HG02623 (cell line): Measurements from ENCODE around the gene EID2B.

Source experiments
- ATAC-seq: cut with Tn5 transposase; IDR thresholded peaks from one replicate; pipeline ENCODE4 v1.9.1; 2021; ENCODE audit warnings: moderate library complexity; ENCODE audit not compliant: unreplicated experiment

Gene EID2B

DNA sequence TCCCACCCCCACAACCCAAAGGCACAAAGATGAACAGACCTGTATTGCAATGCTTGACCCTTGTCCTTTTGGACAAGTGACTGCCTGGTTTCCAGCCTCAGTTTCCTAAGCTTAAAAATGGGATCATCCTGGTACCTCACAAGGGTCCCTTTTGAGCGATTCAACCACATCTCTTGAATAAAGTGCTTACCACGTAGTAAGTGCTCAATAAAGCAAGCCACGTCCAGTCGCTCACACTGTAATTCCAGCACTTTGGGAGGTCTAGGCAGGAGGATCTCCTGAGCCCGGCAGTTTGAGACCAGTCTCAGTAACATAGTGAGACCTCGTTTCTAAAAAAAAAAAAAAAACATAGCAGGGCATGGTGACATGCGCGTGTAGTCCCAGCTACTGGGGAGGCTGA, 32.7 kb downstream of the EID2B start:
- no peak for ATAC-seq

DNA sequence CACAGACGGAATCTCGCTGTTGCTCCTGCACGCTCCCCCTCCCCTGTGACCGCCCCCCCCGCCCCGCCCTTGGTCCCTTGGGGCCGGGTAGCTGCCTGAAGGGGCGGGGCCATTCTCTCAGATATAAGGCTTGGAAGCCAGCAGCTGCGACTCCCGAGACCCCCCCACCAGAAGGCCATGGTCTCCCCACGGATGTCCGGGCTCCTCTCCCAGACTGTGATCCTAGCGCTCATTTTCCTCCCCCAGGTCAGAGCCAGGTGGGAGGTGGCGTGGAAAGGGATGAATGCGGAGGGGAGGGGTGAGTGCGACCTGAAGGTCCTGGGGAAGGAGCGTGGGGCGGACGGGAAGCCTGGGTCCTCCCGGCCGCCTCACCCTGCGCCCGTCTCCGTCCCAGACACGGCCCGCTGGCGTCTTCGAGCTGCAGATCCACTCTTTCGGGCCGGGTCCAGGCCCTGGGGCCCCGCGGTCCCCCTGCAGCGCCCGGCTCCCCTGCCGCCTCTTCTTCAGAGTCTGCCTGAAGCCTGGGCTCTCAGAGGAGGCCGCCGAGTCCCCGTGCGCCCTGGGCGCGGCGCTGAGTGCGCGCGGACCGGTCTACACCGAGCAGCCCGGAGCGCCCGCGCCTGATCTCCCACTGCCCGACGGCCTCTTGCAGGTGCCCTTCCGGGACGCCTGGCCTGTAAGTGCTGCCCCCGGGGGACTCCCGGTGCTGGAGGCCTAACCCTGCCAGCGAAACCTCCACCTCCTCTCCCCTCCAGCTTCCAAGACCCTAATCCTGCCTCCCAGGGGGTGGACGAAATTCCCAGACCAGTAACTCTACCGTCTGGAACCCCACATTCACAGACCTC, 33.6 kb downstream of the EID2B start, which contains the start of gene DLL3:
DLL3 (plus strand) TSS at position 150 of the 845 bp plus-strand sequence; CDS start at position 178, 28 bp downstream.
- ATAC-seq, result no peak

DNA sequence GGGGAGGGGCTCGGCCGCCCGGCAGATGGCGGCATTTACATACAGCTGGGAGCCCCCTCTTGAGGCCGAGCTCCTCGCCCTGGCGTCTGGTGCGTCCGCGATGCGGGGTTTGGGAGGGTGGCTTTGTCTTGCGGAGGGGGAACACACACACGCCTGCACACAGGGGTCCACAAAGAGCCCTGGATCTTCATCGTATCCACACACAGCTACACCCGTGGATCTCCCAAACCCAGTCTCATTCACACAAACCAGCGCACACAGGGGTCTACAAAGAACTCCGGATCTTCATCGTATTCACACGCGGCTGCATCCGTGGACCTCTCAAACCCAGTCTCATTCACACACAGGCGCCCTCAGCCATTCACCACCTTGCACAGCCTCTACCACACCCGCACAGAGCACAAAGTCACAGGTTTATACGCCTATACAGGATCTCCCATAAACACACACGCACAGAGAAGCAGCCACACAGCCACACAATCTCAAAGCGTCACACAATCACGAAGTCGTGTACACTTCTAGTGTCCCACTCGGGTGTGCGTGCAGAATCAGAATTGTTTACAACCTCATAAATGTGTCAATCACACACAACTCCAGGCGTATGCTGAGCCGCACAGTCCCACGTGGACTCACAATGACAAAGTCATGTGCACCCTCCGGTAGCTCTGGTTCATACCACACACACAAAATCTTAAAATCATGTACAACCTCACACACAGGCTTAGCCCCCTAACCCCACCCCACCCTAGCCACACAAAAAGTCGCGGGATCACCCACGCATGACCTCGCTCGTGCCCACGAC, 34.5 kb downstream of the EID2B start:
- no peak for ATAC-seq

DNA sequence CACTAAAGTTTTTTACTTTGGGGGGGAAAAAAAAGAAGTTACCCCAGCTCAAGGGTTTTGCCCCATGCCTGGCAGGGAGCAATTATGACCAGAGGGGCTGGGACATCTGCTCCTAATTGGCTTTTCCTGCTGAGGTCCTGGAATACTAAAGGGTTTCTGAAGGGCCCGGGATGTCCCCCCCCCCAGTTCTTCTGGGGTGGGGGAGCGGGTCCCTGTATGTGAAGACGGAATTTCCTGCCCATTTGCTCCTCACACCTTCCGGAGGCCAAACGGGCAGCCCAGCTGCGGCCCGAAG, 35.0 kb downstream of the EID2B start:
- no peak for ATAC-seq

DNA sequence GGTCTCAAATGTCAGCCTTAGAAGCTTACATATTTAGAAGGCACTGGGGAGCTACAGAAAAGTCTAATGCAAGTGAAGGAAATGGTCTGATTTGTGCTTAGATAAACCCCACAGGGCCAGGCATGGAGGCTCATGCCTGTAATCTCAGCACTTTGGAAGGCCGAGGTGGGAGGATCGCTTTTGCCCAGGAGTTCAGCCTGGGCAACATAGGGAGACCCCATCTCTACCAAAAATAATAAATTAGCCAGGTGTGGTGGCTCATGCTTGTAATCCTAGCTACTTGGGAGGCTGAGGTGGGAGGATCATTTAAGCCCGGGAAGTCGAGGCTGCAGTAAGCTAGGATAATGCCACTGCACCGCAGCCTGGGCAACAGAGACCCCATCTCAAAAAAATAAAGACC, 36.6 kb downstream of the EID2B start:
- ATAC-seq, result no peak

DNA sequence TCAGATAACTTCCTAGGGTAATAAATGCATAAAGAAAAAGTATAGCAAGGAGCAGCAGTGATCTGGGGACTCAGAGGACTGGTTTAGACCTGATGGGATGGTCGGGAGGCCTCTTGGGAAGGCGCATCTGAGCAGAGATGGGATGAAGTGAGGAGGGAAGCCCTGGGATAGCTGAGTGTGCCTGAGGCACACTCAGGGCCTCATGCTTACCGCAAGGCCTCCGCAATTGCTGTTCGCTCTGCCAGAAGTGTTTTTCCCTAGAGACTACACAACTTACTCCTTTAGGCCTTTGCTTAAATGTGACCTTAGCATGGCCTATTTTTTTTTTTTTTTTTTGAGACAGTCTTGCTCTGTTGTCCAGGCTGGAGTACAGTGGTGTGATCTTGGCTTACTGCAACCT, 38.0 kb downstream of the EID2B start:
- no peak for ATAC-seq

DNA sequence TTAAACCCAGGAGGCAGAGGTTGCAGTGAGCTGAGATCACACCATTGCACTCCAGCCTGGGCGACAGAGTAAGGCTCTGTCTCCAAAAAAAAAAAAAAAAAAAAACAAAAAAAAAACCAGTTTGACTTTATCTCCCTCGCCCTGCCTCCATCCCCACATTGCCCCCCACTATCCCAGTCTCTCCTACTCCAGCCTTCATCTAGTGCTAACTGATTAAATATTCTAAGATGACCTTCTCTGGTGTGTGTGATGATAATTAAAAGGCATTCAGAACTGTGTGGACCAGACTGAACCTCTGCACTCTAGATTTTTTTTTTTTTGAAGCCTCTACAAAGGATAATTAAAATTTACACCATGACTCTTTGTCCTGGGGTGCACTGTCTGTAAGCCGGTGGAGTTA, 39.9 kb downstream of the EID2B start:
- ATAC-seq, result no peak

DNA sequence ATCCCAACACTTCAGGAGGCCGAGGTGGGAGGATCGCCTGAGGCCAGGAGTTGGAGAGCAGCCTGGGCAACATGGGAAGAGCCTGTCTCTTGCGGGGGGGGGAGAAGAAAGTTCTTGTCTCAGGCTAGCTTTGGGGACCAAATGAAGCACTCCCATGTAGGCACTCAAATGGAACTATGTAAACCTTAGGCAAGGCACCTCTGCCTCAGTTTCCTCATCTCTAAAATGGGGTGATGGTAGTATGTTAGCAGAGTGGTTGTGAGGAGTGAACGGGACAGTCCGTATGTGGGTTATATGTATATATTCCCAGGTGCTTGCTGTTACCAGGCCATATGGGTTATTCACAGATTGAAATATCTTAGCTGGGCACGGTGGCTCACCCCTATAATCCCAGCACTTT, 40.4 kb downstream of the EID2B start:
- no peak for ATAC-seq

DNA sequence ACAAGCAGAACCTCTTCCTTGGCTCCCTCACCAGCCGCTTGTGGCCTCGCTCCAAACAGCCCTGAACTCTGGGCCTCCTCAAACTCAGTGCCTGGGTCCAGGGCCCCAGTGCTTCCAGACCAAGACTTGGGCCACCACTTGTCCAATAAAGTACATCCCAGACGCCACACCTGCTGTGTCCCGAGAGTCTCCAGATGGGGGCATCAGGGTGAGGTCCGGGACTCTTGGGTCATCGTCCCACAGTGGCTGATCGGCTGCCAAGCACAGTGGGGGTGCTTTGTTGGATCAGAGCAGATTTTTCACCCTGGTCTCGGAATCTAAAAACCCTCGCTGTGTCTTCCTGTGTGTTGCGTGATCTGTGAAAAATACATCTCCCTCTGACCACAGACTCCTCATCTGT, 42.9 kb downstream of the EID2B start:
- no peak for ATAC-seq

DNA sequence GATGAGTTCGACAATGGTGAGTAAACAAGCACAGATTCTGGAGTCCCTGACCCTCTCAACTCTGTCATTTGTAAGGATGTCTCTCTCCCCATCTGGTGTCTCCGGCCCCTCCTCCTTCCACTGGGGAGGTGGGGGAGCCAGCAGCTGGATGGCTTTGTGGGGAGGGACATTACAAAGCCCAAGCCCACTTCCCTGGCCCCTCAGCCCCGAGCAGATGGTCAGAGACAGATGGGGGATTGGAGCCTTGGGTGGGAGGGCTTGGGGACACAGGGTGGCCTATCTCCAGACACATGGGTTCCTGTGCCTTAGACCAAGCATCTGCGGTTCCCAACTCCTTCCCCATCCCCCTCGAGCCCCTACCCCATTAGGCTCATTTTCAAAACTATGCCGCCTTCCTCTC, 49.5 kb downstream of the EID2B start:
- ATAC-seq, result no peak

DNA sequence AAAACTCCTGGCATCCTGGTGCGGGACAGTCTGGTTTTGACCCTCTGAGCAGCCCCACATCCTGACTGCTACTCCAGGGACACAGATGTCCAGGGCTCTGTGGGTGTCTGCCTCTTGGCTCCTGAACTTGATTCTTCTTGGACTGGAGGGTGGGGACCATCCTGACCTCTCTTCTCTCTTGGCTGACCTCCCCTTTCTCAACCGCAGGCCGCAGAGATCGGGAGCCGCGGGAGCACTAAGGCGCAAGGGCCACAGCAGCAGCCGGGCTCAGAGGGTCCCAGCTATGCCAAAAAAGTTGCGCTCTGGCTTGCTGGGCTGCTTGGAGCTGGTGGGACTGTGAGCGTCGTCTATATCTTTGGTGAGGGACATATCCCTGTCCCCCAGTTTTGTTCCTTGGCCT, 51.0 kb downstream of the EID2B start:
- no peak for ATAC-seq

DNA sequence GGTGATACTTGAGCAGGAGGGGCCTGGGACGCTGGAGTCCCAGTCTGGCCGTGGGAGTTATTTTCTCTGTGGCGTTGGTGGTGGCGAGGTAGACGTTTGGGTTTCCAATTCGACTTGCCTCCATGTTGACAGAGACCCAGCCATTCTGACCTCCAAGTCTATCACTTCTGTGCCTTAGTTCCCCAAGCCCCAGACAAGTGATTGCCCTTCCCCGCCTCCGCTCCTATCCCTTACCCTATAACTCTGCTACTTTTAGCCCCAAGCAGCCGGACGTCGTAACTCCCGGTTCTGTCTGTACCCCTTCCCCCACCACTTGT, 51.5 kb downstream of the EID2B start:
- peak; percentile 5 for ATAC-seq
